Smooth muscle cell of the brain vasculature (primary cell): ENCODE measurements around the gene NBR1.
"Not testable (repeated sequence)": the region's sequence is repeated elsewhere in the genome, so short reads cannot be mapped to it uniquely, and the experiment has no call there.

Experiments
- DNase-seq: peaks from one replicate; pipeline ENCODE4 v3.0.0-alpha.2; 2012; ENCODE audit warnings: low read depth, low spot score

Gene NBR1

DNA sequence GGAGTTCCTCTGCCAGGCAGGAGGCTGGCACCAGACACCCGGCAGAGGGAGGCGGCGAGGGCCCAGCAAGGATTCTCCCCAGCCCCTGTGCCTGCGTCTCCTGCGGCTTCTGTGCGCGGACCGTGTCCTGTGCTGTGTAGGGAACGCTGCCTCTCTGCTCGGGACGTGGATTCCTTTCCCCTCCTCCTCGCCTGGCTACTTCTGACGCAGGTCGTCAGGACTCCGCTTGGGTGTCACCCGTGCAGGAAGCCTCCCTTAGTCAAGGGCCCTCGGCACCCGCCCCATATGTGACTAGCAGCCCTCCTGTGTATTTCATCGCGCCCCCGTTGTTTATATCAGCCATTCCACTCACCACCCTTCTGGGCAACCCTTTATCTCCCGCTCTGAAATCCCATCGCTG, 75.4 kb downstream of the NBR1 start:
- DNase-seq, result not testable (repeated sequence)
